GM19468 (cell line): Measurements from ENCODE around the gene ALX4.

Experiments
- ATAC-seq: cut with Tn5 transposase; IDR thresholded peaks from one replicate; pipeline ENCODE4 v1.9.1; 2021; ENCODE audit warnings: mild to moderate bottlenecking, moderate library complexity, moderate number of reproducible peaks; ENCODE audit not compliant: unreplicated experiment; ENCODE audit errors: extremely low read depth

ALX4 gene

GRCh38 chr11:44252999-44253602 lies 56.8 kb downstream of the ALX4 start:
- no peak for ATAC-seq

- ATAC-seq = no peak
Measured at GRCh38 chr11:44250421-44250820, 59.5 kb downstream of the ALX4 start.

GRCh38 chr11:44248109-44248508 lies 61.8 kb downstream of the ALX4 start:
- no peak for ATAC-seq

GRCh38 chr11:44247508-44247907 lies 62.4 kb downstream of the ALX4 start:
- ATAC-seq = no peak

- no peak for ATAC-seq
Measured at GRCh38 chr11:44246726-44247125, 63.2 kb downstream of the ALX4 start.

- no peak for ATAC-seq
Measured at GRCh38 chr11:44244639-44245310, 65.2 kb downstream of the ALX4 start.

- no peak for ATAC-seq
Measured at GRCh38 chr11:44243595-44244343, 66.2 kb downstream of the ALX4 start.

- no peak for ATAC-seq
Measured at GRCh38 chr11:44243086-44243485, 66.9 kb downstream of the ALX4 start.

DNA sequence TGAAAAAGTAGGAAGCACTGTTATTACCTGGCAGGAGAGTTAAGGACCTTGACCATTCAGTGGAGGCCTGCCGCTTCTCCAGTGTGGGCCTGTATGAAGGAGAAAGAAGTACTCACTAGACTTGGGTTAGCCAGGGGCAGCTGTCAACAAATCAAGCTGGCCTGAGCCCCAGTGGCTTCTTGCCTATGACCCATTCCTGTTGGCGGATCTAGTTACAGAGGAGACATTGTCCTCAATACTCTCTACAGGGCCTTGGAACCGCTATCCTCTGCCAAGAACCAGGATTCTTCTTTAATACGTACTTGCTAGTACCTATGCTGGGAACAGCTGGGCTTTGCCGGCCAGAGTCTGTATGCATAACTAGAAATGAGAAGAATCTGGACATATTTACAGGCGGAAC lies 68.1 kb downstream of the ALX4 start:
- ATAC-seq = no peak

GRCh38 chr11:44237156-44237555 lies 72.8 kb downstream of the ALX4 start:
- no peak for ATAC-seq

- no peak for ATAC-seq
Measured at GRCh38 chr11:44236296-44236695, 73.6 kb downstream of the ALX4 start.

DNA sequence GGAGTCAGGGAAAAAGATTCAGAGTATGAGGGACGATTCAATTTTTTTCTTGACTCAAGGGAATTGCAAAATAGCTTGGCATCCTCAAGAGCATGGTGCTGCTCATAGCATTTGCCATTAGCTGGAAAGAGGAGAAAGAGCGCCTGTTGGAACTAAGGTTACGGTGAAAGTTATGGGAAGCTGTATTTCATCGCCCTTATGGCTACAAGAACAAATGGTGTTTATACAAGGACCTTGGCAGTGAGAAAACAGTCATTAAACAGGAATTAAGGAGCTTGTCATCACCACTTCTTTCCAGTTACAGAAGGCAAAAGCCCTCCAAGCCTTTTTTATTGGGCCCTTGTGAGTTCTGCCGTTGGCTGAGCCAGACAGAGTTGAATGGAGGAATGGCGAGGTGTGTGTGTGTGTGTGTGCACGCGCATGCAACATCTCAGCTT lies 74.2 kb downstream of the ALX4 start:
- ATAC-seq = no peak

GRCh38 chr11:44229624-44230023 lies 80.3 kb downstream of the ALX4 start:
- ATAC-seq = no peak

DNA sequence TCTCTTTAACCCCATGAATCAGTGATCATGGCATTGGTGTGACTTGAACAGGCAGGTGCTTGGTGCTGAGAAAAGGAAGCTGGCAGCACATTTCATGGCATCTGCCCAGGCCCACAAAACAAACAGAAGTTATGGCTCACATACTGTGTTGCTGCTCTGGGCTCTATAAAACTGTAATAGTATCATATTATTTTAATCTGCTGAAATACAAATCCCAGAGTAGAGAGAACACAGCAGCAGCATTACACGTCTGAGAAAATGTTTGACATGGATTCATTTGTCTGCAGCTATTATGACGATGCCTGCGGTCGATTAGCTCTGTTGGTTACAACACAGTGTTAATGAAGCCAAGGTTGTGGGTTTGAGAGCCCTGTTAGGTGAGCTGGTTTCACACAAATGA lies 80.8 kb downstream of the ALX4 start:
- ATAC-seq = no peak

GRCh38 chr11:44228379-44228778 lies 81.6 kb downstream of the ALX4 start:
- ATAC-seq = no peak

DNA sequence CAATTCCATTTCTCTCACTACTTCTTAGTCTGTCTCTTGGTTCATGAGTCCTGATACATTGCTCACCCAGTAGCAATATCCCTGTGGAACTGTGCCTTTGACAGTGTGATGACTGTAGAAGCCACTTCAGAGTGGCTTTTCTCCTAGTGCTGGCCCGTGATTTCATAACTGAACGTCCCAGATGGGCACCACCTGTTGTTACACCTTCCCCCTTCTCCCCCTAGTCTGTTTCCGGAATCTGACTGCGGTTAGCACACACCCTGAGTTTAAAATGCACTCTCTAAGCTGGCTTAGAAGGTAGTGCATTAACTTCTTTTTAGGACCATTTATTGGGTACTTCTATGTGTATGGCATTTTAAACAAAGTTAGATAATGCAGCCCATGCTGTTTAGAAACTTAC lies 83.0 kb downstream of the ALX4 start:
- no peak for ATAC-seq

DNA sequence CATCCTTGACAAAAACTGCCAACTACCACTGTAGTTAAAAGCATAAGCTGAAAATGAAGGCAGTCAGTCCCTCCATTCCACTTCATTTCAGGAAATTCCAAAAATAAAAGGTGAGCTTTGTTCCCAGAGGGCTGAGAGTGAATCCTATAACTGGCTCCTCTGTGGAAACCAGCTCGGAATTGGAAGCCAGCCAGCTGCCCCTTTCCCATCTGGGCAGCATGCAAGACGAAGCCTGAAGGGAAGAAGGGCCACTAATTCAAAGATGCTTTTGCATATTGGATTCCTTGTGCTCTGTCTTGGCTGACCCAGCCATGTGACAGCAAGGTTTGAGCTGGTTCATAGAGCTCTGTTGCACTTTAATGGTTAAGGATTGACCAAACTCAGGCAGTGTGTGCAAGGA lies 83.4 kb downstream of the ALX4 start:
- ATAC-seq = no peak

- no peak for ATAC-seq
Measured at GRCh38 chr11:44224867-44225501, 85.0 kb downstream of the ALX4 start.

- ATAC-seq = no peak
Measured at GRCh38 chr11:44223238-44223637, 86.7 kb downstream of the ALX4 start.

DNA sequence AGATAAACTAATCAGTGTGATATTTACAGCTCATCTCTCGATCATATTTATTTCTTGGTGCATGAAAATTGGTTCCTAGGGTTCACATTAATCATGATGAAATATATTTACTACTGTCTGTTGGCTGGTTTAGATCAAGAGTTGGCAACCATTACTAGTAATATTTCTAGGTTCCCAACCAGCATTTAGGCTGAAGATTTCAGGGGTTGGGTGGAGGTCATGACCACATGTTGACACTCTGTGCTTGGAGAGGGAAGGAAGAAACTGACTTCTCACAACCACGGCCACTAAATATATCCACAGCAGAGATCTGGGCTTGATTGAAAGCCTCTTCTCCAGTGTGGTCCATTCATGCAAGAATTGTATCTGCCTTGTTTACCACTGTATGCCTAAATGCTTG lies 87.9 kb downstream of the ALX4 start:
- no peak for ATAC-seq

GRCh38 chr11:44221456-44221855 lies 88.5 kb downstream of the ALX4 start:
- ATAC-seq = no peak
